Activated naive CD4-positive, alpha-beta T cell treated with anti-CD3 and anti-CD28 coated beads for 36 hours (primary cell): ENCODE measurements around the gene PCDH9. TPM values are rescaled to one million over a fixed set of nuclear protein-coding genes. Genes with fewer than 3 reads are reported as not detected.
A peak's percentile ranks its signal among the peaks of the same experiment; 100 is the strongest.

Experiments
- CTCF ChIA-PET: fragments of 350-600 bp; sonication (Branson Sonifier 250); formaldehyde crosslinking; loops from one replicate; lab custom pipeline; 2021; ENCODE audit warnings: antibody characterized with exemption; lab: Charles Lee
- DNase-seq: peaks from one replicate; pipeline ENCODE4 v3.0.0-alpha.2; 2020
- H3K27ac Mint-ChIP-seq: one replicate; pipeline ENCODE4 v1.8.0; 2021; ENCODE audit warnings: mild to moderate bottlenecking, mixed read lengths
- H3K27me3 Mint-ChIP-seq: one replicate; pipeline ENCODE4 v1.8.0; 2021; ENCODE audit warnings: low read depth, mixed read lengths
- H3K36me3 Mint-ChIP-seq: one replicate; pipeline ENCODE4 v1.8.0; 2021; ENCODE audit warnings: low read depth, mixed read lengths
- H3K4me1 Mint-ChIP-seq: one replicate; pipeline ENCODE4 v1.8.0; 2021; ENCODE audit warnings: low read depth, mixed read lengths
- H3K4me3 Mint-ChIP-seq: one replicate; pipeline ENCODE4 v1.8.0; 2021; ENCODE audit warnings: mild to moderate bottlenecking, moderate library complexity, mixed read lengths
- H3K9me3 Mint-ChIP-seq: one replicate; pipeline ENCODE4 v1.8.0; 2021; ENCODE audit warnings: mixed read lengths
- intact Hi-C: fragments of 100-400 bp; cut with micrococcal nuclease; formaldehyde crosslinking; loops from one replicate; pipeline ENCODE4 v1.15.1; 2023
- total RNA-seq, 2 experiments: library from RNA; stranded (reverse); gene quantifications; one replicate each; pipeline ENCODE4 v1.2.3, GENCODE V29; 2021

PCDH9 gene, protein sequence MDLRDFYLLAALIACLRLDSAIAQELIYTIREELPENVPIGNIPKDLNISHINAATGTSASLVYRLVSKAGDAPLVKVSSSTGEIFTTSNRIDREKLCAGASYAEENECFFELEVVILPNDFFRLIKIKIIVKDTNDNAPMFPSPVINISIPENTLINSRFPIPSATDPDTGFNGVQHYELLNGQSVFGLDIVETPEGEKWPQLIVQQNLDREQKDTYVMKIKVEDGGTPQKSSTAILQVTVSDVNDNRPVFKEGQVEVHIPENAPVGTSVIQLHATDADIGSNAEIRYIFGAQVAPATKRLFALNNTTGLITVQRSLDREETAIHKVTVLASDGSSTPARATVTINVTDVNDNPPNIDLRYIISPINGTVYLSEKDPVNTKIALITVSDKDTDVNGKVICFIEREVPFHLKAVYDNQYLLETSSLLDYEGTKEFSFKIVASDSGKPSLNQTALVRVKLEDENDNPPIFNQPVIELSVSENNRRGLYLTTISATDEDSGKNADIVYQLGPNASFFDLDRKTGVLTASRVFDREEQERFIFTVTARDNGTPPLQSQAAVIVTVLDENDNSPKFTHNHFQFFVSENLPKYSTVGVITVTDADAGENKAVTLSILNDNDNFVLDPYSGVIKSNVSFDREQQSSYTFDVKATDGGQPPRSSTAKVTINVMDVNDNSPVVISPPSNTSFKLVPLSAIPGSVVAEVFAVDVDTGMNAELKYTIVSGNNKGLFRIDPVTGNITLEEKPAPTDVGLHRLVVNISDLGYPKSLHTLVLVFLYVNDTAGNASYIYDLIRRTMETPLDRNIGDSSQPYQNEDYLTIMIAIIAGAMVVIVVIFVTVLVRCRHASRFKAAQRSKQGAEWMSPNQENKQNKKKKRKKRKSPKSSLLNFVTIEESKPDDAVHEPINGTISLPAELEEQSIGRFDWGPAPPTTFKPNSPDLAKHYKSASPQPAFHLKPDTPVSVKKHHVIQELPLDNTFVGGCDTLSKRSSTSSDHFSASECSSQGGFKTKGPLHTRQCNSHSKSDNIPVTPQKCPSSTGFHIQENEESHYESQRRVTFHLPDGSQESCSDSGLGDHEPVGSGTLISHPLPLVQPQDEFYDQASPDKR (N-terminal part only)
- under 1 TPM; 0.10 to 0.15 TPM for total RNA-seq

DNA sequence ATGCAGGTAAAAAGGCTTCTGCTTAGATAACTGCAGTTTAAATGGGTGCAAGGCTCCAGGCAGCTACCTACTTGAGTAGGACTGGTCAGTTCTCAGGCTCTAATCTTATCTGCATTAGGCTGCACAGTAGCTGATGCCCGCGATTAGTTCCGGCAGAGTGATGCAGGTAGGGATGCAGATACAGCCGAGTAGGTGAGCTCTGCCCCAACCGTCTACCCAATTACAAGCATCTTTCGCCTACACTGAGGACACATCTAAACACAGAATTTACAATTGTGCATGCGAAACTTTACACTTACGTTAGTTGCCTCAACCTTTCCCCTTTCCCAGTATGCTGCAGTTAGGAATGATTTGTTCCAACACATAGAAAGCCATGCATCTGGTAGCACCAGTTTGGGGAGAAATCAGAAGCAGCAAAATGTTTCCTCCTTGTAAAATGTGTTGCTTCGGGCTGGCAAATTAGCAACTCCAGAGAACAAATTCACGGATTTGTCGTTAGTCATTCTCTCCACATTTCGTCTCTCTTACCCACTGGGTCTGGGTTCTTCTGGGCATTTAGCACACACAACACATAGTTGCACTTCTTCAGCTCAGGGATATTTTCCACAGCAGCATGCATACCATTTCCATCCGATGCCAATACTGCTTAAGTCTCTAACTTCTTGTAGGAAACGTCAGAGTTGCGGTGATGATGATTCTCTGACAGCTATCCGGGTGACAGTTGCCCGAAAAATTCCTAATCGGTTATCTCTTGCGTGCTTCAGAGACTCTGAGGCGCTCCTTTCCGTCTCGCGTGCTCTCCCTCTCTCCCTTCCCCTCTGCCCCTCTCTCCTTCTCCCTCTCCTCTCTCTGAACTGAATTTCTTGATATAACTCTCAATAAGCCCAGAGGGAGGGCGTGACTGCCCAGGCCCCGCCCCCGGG is at the start of gene PCDH9:
Gene PCDH9 (minus strand): TSS at position 856 of the 923 bp plus-strand sequence. CDS start 1,896 bp downstream, outside the sequence.
- CTCF ChIA-PET: no interaction called here
- peak; percentile 7 for DNase-seq
- no peak within 1 kb of the TSS for H3K4me3 Mint-ChIP-seq
- no peaks in the 10 kb centered on the region for H3K36me3 Mint-ChIP-seq
- H3K4me1 Mint-ChIP-seq: peaks cover 7% of the 10 kb centered on the region
- intact Hi-C loops: loop anchor here (1.0 to 10.0 kb wide), 2 partner anchors 155 to 481 kb away; no protein-coding TSS in a partner anchor
- H3K27me3 Mint-ChIP-seq: peaks cover 33% of the 10 kb centered on the region
- H3K9me3 Mint-ChIP-seq: no peaks in the 10 kb centered on the region
- H3K27ac Mint-ChIP-seq: no peak within 1 kb of the TSS

DNA sequence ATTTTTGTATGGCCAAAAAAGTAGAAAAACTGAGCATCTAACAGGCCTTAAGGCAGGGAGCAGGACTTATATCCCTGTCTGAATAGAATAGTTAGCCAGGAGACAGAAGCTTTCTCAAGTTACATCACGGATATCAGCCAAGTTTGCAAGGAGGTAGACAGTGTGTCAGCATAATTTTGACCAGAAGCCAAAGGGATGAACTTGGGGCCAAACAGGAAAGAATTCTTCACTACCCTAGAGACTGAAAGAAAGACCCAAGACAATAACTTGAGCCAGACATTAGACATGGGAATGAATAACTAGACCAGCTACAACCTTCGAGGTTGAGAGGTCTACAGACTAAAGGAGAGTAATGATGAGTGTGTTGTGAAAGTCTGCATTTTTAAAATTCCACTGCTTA is 48.1 kb upstream of the PCDH9 start:
- Mint-ChIP-seq H3K9me3 (no peaks in the 10 kb centered on the region), H3K4me3 (no peak overlapping the region), H3K36me3 (no peaks in the 10 kb centered on the region), H3K27ac (no peak overlapping the region), H3K27me3 (peaks cover 2% of the 10 kb centered on the region), H3K4me1 (no peaks in the 10 kb centered on the region)
- no peak for DNase-seq
- intact Hi-C loops: no loop called here
- CTCF ChIA-PET: no interaction called here

DNA sequence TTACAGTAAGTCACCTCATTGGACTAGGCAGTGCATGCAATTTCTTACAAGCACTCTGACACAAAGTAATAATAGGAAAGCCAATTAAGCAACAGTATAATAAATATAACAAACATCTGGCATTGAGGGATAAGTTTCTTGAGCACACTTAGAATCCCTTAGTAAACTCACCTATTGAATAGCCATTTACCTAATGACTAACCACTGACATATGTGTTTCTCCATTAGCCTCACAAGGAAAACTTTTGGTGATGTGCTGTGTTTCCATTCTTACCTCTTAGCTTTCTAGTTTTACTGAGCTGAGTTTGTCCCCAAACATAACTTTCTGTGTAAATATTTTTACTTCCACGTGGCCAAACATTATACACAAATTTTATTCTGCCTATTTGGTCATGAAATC is 47.4 kb upstream of the PCDH9 start:
- Mint-ChIP-seq H3K27ac (no peak overlapping the region), H3K4me1 (no peaks in the 10 kb centered on the region), H3K9me3 (no peaks in the 10 kb centered on the region), H3K4me3 (no peak overlapping the region), H3K36me3 (no peaks in the 10 kb centered on the region), H3K27me3 (peaks cover 2% of the 10 kb centered on the region)
- no peak for DNase-seq
- CTCF ChIA-PET: no interaction called here
- intact Hi-C loops: no loop called here

DNA sequence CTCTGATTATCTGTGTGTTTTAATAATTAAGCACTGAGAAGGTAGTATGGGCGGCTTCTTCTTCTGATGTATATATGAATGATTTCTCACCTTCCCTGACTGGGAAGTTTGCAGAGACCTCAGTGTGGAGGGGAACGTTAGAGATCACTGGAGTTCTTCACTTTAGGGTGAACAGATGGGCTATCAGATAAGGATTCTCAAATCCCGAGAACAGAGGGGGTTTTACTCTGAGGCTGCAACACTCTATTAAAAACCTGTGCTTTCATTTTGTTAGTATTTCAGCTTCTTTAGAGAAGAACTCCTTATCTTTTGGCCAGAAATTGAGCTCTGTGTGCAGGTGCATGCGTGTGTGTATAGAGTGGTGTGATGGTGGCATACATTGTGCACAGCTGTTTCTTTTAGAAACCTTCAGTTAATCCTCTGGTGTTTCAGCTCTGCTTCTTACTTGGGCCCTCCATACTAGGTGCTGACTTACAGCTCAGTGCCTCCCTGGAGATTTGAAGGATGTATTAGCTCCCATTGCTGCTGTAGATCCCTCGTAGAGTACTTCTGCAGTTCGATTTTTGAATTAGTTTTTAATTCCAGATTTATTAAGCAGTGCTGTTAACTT is 45.3 kb upstream of the PCDH9 start:
- H3K27me3 Mint-ChIP-seq: peaks cover 2% of the 10 kb centered on the region
- intact Hi-C loops: no loop called here

DNA sequence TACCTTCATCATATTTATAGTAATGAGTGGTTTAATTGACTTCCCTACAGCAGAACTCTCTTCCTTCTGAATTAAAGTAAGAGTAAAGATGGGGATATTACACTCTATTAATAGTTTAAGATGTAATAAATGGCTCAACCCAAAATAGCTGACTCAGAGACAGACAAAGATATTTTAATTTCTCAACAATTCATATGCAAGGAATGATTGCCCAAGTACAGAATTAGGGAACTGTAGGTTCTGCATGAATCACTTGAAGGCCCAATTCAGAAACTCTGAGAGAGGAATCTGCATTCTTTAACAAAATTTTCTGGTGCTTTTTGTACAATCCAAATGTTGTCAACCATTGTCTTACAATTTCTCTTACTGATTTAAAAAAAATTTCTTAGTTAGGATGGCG is 42.9 kb upstream of the PCDH9 start:
- CTCF ChIA-PET: no interaction called here
- no peak for DNase-seq
- intact Hi-C loops: no loop called here
- H3K4me1 Mint-ChIP-seq: no peaks in the 10 kb centered on the region
- no peaks in the 10 kb centered on the region for H3K9me3 Mint-ChIP-seq
- H3K36me3 Mint-ChIP-seq: no peaks in the 10 kb centered on the region
- peaks cover 2% of the 10 kb centered on the region for H3K27me3 Mint-ChIP-seq
- H3K4me3 Mint-ChIP-seq: no peak overlapping the region
- no peak overlapping the region for H3K27ac Mint-ChIP-seq

More for the DNA sequence above, 45.3 kb upstream of the PCDH9 start:
- Mint-ChIP-seq H3K4me3 (no peak overlapping the region), H3K36me3 (no peaks in the 10 kb centered on the region), H3K27ac (no peak overlapping the region), H3K4me1 (no peaks in the 10 kb centered on the region), H3K9me3 (no peaks in the 10 kb centered on the region)
- DNase-seq: no peak
- CTCF ChIA-PET: no interaction called here

DNA sequence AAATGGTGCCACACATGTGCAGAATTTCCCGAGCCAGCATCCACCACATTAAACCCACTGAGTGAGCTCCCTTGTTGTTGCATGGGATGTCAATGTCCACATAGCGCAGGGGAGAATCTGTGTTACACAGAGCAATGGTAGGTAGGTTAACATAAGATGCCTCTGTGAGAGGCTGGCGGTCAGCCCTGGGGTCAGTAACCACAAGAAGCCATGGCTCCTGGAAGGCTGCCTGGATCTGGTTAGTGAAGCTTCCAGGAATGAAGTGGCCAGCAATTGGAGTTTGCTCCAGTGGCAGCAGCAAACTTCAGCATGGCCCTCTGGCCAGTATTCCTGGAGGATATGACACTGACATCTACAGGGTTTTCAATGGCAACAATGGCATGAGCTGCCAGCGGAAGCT is 37.0 kb upstream of the PCDH9 start:
- Mint-ChIP-seq H3K27me3 (peaks cover 7% of the 10 kb centered on the region), H3K36me3 (no peaks in the 10 kb centered on the region), H3K4me1 (no peaks in the 10 kb centered on the region), H3K9me3 (no peaks in the 10 kb centered on the region), H3K4me3 (no peak overlapping the region), H3K27ac (no peak overlapping the region)
- intact Hi-C loops: no loop called here
- no peak for DNase-seq
- CTCF ChIA-PET: no interaction called here

DNA sequence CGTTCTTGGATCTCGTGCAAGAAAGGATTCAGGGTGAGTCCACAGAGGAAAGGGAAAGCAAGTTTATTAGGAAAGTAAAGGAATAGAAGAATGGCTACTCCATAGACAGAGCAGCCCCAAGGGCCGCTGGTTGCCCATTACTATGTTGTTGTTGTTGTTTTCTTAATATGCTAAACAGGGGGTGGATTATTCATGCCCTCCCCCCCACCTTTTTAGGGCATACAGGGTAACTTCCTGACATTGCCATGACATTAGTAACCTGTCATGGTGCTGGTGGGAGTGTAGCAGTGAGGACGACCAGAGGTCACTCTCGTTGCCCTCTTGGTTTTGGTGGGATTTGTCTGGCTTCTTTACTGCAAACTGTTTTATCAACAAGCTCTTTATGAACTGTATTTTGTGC is 29.1 kb upstream of the PCDH9 start:
- H3K9me3 Mint-ChIP-seq: no peaks in the 10 kb centered on the region
- H3K4me1 Mint-ChIP-seq: no peaks in the 10 kb centered on the region
- no peak overlapping the region for H3K27ac Mint-ChIP-seq
- intact Hi-C loops: no loop called here
- no peak for DNase-seq
- peaks cover 12% of the 10 kb centered on the region for H3K27me3 Mint-ChIP-seq
- H3K4me3 Mint-ChIP-seq: no peak overlapping the region
- CTCF ChIA-PET: no interaction called here
- no peaks in the 10 kb centered on the region for H3K36me3 Mint-ChIP-seq

DNA sequence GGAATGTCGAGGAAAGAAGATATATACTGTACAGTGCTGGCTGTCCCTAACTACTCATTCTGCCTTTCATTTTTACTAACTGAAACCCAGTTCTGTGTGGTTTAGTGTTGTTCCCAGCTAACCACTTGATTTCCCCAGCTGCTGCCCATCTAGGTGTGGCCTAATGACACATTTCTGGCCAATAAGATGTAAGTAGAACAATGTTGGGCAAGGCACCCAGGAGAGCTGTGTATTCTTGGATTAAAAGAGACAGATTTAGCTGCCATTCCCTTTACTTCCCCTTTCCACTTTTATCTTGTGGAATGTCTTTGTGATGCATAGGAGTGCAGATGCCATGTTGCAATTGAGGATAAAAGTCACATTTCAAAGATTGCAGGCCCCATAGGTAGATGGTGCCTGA is 28.3 kb upstream of the PCDH9 start:
- no peaks in the 10 kb centered on the region for H3K9me3 Mint-ChIP-seq
- intact Hi-C loops: no loop called here
- no peaks in the 10 kb centered on the region for H3K4me1 Mint-ChIP-seq
- H3K27me3 Mint-ChIP-seq: peaks cover 10% of the 10 kb centered on the region
- no peak for DNase-seq
- no peak overlapping the region for H3K4me3 Mint-ChIP-seq
- CTCF ChIA-PET: no interaction called here
- H3K36me3 Mint-ChIP-seq: no peaks in the 10 kb centered on the region
- no peak overlapping the region for H3K27ac Mint-ChIP-seq

DNA sequence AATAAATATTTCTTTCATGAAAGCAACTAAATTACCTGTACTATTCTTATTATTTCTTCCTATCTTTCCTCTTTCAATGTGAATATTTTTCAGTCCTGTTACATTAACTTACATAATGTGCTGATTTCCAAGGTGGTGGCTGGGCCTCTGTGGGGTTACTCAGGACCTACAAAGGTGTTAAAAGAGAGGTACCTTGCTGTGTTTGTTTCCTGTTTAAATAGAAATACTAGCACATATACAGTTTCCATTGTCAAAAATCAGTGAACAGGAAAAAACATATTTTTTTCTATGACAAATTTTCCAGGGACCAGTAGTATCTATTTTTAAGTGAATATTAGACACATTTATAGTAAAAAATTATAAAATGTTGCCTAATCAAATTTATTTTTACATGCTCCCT is 8.7 kb upstream of the PCDH9 start:
- DNase-seq: no peak
- H3K27me3 Mint-ChIP-seq: no peaks in the 10 kb centered on the region
- intact Hi-C loops: loop anchor here (5.0 kb wide), 1 partner anchor 1582 kb away; no protein-coding TSS in a partner anchor
- H3K36me3 Mint-ChIP-seq: no peaks in the 10 kb centered on the region
- no peak overlapping the region for H3K27ac Mint-ChIP-seq
- CTCF ChIA-PET: interaction anchor here (0.8 to 1.2 kb wide), 2 partner anchors 24 to 79 kb away, joined by 3 read pairs; no protein-coding TSS in a partner anchor
- no peaks in the 10 kb centered on the region for H3K4me1 Mint-ChIP-seq
- H3K9me3 Mint-ChIP-seq: no peaks in the 10 kb centered on the region
- no peak overlapping the region for H3K4me3 Mint-ChIP-seq

DNA sequence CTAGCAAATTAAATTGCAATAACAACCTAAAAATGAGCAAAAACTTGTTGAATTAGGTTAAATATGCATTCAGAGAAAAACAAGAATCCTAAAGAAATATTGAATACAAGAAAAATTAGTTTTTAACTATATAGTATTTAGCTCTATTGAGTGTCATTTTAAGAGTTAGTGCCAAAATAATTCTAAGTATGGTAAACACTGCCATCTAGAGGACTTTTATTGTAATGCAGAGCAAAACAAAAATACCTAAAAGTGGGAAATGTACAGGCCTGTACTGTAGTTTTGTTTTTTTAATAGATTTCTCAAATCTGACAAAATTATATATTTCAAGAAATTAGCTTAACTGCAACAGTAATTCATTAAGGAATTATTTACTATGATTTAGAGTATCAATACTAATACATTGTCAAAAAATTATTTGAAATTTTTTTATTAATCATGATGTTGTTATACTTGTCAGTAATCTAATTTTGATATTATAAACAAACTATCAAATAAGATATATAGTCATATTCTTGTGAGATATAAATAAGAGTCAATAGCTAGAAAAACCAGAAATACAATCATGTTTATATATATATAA is 8.2 kb upstream of the PCDH9 start:
- no peak for DNase-seq
- intact Hi-C loops: loop anchor here (5.0 kb wide), 1 partner anchor 1581 kb away; no protein-coding TSS in a partner anchor
- Mint-ChIP-seq H3K4me3 (no peak overlapping the region), H3K9me3 (no peaks in the 10 kb centered on the region), H3K27me3 (no peaks in the 10 kb centered on the region), H3K36me3 (no peaks in the 10 kb centered on the region), H3K4me1 (no peaks in the 10 kb centered on the region), H3K27ac (no peak overlapping the region)
- CTCF ChIA-PET: interaction anchor here (0.7 to 1.2 kb wide), 4 partner anchors 10 to 1282 kb away, joined by 3 to 4 read pairs (median 3); no protein-coding TSS in a partner anchor

DNA sequence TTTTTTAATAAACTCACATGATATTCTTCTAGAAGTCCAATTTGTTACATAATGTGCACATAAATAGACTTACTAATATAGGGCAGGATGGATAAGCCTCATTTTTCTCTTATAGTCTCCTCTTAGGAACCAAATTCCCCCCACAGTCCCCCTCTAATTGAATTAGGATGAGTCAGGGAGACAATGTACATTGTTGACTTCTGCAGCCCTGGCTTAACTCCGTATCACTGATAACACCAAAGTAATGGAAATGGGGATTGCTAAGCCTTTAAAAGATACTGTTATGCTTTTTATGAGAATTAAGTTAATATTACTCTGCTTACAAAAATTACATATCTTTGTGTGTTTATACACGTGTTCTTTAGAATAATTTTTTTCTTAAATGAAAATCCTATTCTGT is 5.1 kb upstream of the PCDH9 start:
- no peak for DNase-seq
- Mint-ChIP-seq H3K9me3 (no peaks in the 10 kb centered on the region), H3K36me3 (no peaks in the 10 kb centered on the region), H3K4me3 (no peak overlapping the region), H3K27me3 (peaks cover 12% of the 10 kb centered on the region), H3K27ac (no peak overlapping the region), H3K4me1 (peaks cover 7% of the 10 kb centered on the region)
- intact Hi-C loops: loop anchor here (5.0 kb wide), 1 partner anchor 1578 kb away; no protein-coding TSS in a partner anchor
- CTCF ChIA-PET: no interaction called here
